ENCODE data around the gene UTP20.

The UTP20 gene

DNA sequence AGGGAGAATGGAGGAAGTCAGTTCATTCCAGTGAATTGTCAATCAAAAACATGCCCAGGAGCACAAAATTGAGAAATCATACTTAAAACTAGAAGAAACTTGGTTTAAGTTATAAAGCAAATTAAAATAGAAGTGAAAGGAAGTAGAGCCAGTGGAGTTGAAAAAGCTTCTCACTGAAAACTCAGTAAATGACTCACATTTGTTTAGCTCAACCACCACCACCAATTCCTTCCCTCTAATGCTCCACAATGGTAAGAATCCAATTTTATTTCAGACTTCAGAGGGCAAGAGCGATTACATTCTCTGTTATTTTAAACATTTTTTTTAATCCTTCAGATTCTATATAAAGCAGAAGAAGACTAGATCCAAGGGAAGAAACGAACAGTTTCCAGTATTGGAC, 19.4 kb downstream of the UTP20 start:
- Mint-ChIP-seq H3K27me3 (no peaks in the 10 kb centered on the region), H3K4me3 (no peak overlapping the region), H3K27ac (no peak overlapping the region), H3K36me3 (peaks cover 24% of the 10 kb centered on the region), H3K4me1 (no peaks in the 10 kb centered on the region), H3K9me3 (no peaks in the 10 kb centered on the region)
- no peak for DNase-seq
- CTCF ChIA-PET = no interaction called here

DNA sequence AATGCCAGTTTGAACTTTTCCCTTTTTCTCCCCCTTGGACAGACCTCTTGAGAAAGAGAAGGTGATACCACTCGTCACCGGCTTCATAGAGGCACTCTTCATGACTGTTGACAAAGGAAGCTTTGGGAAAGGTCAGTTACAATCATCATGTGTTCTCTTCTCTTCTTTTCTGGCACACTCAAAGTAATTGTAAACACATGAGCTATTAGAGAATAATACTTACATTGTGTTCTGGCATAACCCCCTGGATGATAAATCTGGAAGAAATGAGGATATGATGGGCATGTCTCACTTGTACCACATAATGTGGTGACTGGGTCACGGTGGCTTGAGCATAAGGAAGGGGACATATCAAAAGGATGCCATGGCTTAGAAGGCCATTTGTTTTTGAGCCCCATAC, 20.0 kb downstream of the UTP20 start:
- Mint-ChIP-seq H3K27me3 (no peaks in the 10 kb centered on the region), H3K36me3 (peaks cover 21% of the 10 kb centered on the region), H3K4me3 (no peak overlapping the region), H3K4me1 (no peaks in the 10 kb centered on the region), H3K9me3 (no peaks in the 10 kb centered on the region), H3K27ac (no peak overlapping the region)
- DNase-seq = no peak
- CTCF ChIA-PET = no interaction called here

GRCh38 chr12:101302741-101303140, 22.8 kb downstream of the UTP20 start:
- CTCF ChIA-PET = no interaction called here
- no peaks in the 10 kb centered on the region for H3K27me3 Mint-ChIP-seq
- peaks cover 22% of the 10 kb centered on the region for H3K36me3 Mint-ChIP-seq
- no peak overlapping the region for H3K4me3 Mint-ChIP-seq
- DNase-seq = no peak
- no peaks in the 10 kb centered on the region for H3K4me1 Mint-ChIP-seq
- H3K9me3 Mint-ChIP-seq = no peaks in the 10 kb centered on the region
- no peak overlapping the region for H3K27ac Mint-ChIP-seq

GRCh38 chr12:101305226-101305779, 25.4 kb downstream of the UTP20 start:
- Mint-ChIP-seq H3K4me1 (no peaks in the 10 kb centered on the region), H3K27ac (no peak overlapping the region), H3K9me3 (no peaks in the 10 kb centered on the region), H3K27me3 (no peaks in the 10 kb centered on the region), H3K36me3 (peaks cover 13% of the 10 kb centered on the region), H3K4me3 (no peak overlapping the region)
- no peak for DNase-seq
- CTCF ChIA-PET = interaction anchor here (1.5 kb wide), 1 partner anchor 18 kb away, joined by 6 read pairs; no protein-coding TSS in a partner anchor

DNA sequence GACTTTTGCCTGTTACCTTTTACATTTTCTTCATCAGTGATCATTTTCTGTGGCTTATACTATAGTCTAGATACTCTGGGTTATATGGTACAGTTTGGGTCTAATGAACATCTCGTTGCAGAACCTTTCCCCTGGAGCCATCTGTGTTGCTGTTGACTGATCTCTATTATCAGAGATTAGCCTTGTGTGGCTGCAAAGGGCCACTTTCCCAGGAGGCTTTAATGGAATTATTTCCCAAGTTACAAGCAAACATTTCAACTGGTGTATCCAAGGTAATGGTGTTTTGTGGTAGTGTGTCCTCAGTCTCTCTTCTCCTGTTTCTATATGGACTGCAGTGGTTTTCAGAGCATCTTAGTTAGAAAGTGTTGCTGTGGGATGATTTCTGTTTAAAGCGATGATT, 25.9 kb downstream of the UTP20 start:
- CTCF ChIA-PET = interaction anchor here (1.5 kb wide), 1 partner anchor 17 kb away, joined by 6 read pairs; no protein-coding TSS in a partner anchor
- Mint-ChIP-seq H3K4me1 (no peaks in the 10 kb centered on the region), H3K27ac (no peak overlapping the region), H3K36me3 (peaks cover 12% of the 10 kb centered on the region), H3K9me3 (no peaks in the 10 kb centered on the region), H3K27me3 (no peaks in the 10 kb centered on the region), H3K4me3 (no peak overlapping the region)
- DNase-seq = no peak

DNA sequence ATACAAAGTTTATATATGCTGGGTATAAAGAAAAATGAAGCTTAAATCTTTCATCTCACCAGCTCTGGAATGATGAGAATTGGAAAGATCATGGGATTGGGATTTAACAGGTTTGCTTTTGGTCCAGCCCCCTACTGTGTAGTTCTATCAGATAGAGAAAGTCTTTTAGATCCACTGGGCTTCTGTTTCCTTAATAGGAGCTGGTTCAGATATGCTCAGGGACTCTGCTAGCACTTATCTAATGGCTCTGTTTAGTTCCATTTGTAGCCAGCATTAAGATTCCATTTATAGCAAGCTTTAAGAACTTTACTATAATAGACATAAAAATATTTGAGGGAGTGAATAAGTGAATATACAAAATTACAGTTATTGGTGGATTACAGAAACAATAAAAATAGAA, 42.6 kb downstream of the UTP20 start:
- no peak overlapping the region for H3K4me3 Mint-ChIP-seq
- no peaks in the 10 kb centered on the region for H3K4me1 Mint-ChIP-seq
- no peaks in the 10 kb centered on the region for H3K9me3 Mint-ChIP-seq
- H3K27ac Mint-ChIP-seq = no peak overlapping the region
- H3K27me3 Mint-ChIP-seq = no peaks in the 10 kb centered on the region
- CTCF ChIA-PET = interaction anchor here (0.6 to 2.6 kb wide), 5 partner anchors 8 to 495 kb away, joined by 3 to 6 read pairs (median 4); no protein-coding TSS in a partner anchor
- H3K36me3 Mint-ChIP-seq = peaks cover 7% of the 10 kb centered on the region
- no peak for DNase-seq

- CTCF ChIA-PET = interaction anchor here (0.6 to 2.6 kb wide), 5 partner anchors 9 to 149 kb away, joined by 3 to 6 read pairs (median 4); no protein-coding TSS in a partner anchor
- no peak for DNase-seq
- no peaks in the 10 kb centered on the region for H3K4me1 Mint-ChIP-seq
- H3K9me3 Mint-ChIP-seq = no peaks in the 10 kb centered on the region
- no peak overlapping the region for H3K27ac Mint-ChIP-seq
- peaks cover 4% of the 10 kb centered on the region for H3K36me3 Mint-ChIP-seq
- H3K4me3 Mint-ChIP-seq = no peak overlapping the region
- no peaks in the 10 kb centered on the region for H3K27me3 Mint-ChIP-seq
Measured at GRCh38 chr12:101323255-101323654, 43.4 kb downstream of the UTP20 start.

- H3K27ac Mint-ChIP-seq = no peak overlapping the region
- no peaks in the 10 kb centered on the region for H3K9me3 Mint-ChIP-seq
- H3K4me1 Mint-ChIP-seq = no peaks in the 10 kb centered on the region
- no peak overlapping the region for H3K4me3 Mint-ChIP-seq
- CTCF ChIA-PET = no interaction called here
- no peak for DNase-seq
- no peaks in the 10 kb centered on the region for H3K27me3 Mint-ChIP-seq
- peaks cover 19% of the 10 kb centered on the region for H3K36me3 Mint-ChIP-seq
Measured at GRCh38 chr12:101325590-101325989, 45.7 kb downstream of the UTP20 start.

DNA sequence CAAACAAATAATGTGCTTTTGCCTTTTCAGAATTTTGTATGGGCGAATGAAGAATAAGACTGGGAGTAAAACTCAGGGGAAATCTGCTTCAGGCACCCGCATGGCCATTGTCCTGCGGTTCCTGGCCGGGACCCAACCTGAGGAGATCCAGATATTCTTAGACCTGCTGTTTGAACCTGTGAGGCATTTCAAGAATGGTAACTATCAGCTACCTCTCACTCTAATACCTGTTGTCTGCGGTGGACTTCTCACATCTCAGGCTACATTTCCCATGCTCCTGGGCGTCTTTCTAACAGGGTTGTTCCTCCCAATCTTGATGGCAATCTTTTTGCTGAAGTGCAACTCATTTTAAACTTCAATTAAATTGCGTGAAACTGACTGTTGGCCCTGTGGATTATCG, 47.1 kb downstream of the UTP20 start:
- H3K4me3 Mint-ChIP-seq = no peak overlapping the region
- peaks cover 24% of the 10 kb centered on the region for H3K36me3 Mint-ChIP-seq
- no peak for DNase-seq
- no peaks in the 10 kb centered on the region for H3K9me3 Mint-ChIP-seq
- no peaks in the 10 kb centered on the region for H3K27me3 Mint-ChIP-seq
- CTCF ChIA-PET = interaction anchor here (0.6 kb wide), 1 partner anchor 56 kb away, joined by 3 read pairs; no protein-coding TSS in a partner anchor
- no peak overlapping the region for H3K27ac Mint-ChIP-seq
- no peaks in the 10 kb centered on the region for H3K4me1 Mint-ChIP-seq

- Mint-ChIP-seq H3K4me1 (no peaks in the 10 kb centered on the region), H3K36me3 (peaks cover 24% of the 10 kb centered on the region), H3K27ac (no peak overlapping the region), H3K27me3 (no peaks in the 10 kb centered on the region), H3K4me3 (no peak overlapping the region), H3K9me3 (no peaks in the 10 kb centered on the region)
- no peak for DNase-seq
- CTCF ChIA-PET = interaction anchor here (0.6 kb wide), 1 partner anchor 55 kb away, joined by 3 read pairs; no protein-coding TSS in a partner anchor
Measured at GRCh38 chr12:101327546-101327945, 47.6 kb downstream of the UTP20 start.

DNA sequence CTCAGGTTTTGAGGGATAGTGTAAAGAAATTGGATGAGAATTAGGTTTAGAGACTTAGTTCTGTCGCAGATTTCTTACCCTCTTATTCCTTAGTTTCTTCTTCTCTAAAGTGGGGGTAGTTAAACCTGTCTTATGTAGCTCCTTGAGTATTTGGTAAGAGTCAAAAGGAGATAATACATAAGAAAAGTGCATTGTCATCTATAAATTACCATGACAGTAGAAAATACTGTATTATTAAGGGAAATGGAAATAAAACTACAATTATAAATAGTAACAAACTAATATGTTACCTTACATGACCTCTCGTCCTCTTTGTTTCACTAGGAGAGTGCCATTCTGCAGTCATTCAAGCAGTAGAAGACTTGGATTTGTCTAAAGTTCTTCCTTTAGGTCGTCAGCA, 49.0 kb downstream of the UTP20 start:
- CTCF ChIA-PET = interaction anchor here (0.6 kb wide), 1 partner anchor 15 kb away, joined by 3 read pairs; no protein-coding TSS in a partner anchor
- Mint-ChIP-seq H3K9me3 (no peaks in the 10 kb centered on the region), H3K4me1 (no peaks in the 10 kb centered on the region), H3K36me3 (peaks cover 24% of the 10 kb centered on the region), H3K4me3 (no peak overlapping the region), H3K27me3 (no peaks in the 10 kb centered on the region), H3K27ac (no peak overlapping the region)
- no peak for DNase-seq

DNA sequence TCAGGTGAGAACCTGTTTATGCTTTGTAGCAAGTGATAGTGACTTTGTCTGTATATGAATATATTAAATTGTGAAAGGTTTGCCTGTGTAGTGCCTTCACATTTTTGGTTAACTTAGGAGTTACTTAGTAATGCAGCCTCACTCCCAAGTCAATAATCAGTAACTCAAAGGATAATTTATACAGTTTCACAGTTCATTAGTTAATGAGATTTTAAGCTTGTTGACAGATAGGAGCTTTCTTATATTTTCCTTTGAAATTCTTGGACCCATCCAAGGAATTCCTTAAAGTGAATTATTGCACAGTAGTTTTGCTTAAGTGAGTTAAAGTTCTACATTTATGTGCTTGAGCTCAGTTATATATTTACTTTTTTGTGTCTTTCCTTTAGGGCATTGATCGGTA, 50.7 kb downstream of the UTP20 start:
- H3K4me1 Mint-ChIP-seq = no peaks in the 10 kb centered on the region
- no peak for DNase-seq
- no peaks in the 10 kb centered on the region for H3K9me3 Mint-ChIP-seq
- H3K27me3 Mint-ChIP-seq = no peaks in the 10 kb centered on the region
- CTCF ChIA-PET = no interaction called here
- no peak overlapping the region for H3K27ac Mint-ChIP-seq
- no peak overlapping the region for H3K4me3 Mint-ChIP-seq
- H3K36me3 Mint-ChIP-seq = peaks cover 29% of the 10 kb centered on the region

DNA sequence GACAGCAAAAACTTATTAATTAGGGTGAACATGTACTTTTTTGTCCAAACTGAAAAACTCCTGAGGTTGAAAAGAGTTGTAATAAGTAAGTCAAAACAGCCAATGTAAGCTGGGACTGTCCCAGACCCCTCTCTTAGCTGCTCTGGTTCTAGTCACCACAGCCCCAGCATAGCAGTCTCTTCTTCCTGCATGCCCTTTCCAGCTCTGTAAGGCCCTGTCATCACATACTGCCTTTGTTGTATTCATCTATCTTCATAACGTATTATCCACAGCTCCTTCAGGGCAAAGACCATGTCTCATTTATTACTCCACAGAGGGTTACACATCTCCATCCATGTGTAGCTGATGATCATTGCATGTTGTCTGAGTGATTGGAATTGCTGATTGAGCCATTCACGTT, 56.5 kb downstream of the UTP20 start:
- Mint-ChIP-seq H3K9me3 (no peaks in the 10 kb centered on the region), H3K27me3 (no peaks in the 10 kb centered on the region), H3K4me3 (no peak overlapping the region), H3K27ac (no peak overlapping the region), H3K36me3 (peaks cover 14% of the 10 kb centered on the region), H3K4me1 (no peaks in the 10 kb centered on the region)
- no peak for DNase-seq
- CTCF ChIA-PET = interaction anchor here (1.1 kb wide), 1 partner anchor 12 kb away, joined by 3 read pairs; no protein-coding TSS in a partner anchor

GRCh38 chr12:101338087-101338486, 58.2 kb downstream of the UTP20 start:
- Mint-ChIP-seq H3K27ac (no peak overlapping the region), H3K27me3 (no peaks in the 10 kb centered on the region), H3K9me3 (no peaks in the 10 kb centered on the region), H3K4me3 (no peak overlapping the region), H3K36me3 (peaks cover 15% of the 10 kb centered on the region), H3K4me1 (no peaks in the 10 kb centered on the region)
- CTCF ChIA-PET = no interaction called here
- DNase-seq = no peak

GRCh38 chr12:101343893-101344292, 64.0 kb downstream of the UTP20 start:
- no peaks in the 10 kb centered on the region for H3K27me3 Mint-ChIP-seq
- H3K4me3 Mint-ChIP-seq = no peak overlapping the region
- CTCF ChIA-PET = interaction anchor here (0.5 kb wide), 1 partner anchor 15 kb away, joined by 3 read pairs; no protein-coding TSS in a partner anchor
- DNase-seq = no peak
- H3K27ac Mint-ChIP-seq = no peak overlapping the region
- peaks cover 1% of the 10 kb centered on the region for H3K9me3 Mint-ChIP-seq
- H3K4me1 Mint-ChIP-seq = no peaks in the 10 kb centered on the region
- peaks cover 45% of the 10 kb centered on the region for H3K36me3 Mint-ChIP-seq
